Activated CD4-positive, alpha-beta T cell treated with anti-CD3 and anti-CD28 coated beads, Interleukin-2, amount 10 ng/mL, durations not matched to agents 7 days and 5 days (primary cell): ENCODE results near the gene DENND2D. TPM values are rescaled to one million over a fixed set of nuclear protein-coding genes. Genes with fewer than 3 reads are reported as not detected.

Experiments
- CTCF ChIA-PET: fragments of 350-600 bp; sonication (Branson Sonifier 250); formaldehyde crosslinking; loops from one replicate; lab custom pipeline; 2021; ENCODE audit warnings: antibody characterized with exemption; lab: Charles Lee
- POLR2A ChIA-PET: fragments of 350-600 bp; sonication (Branson Sonifier 250); formaldehyde crosslinking; loops from one replicate; lab custom pipeline; 2021; ENCODE audit warnings: antibody characterized with exemption; lab: Charles Lee
- DNase-seq: peaks from one replicate; pipeline ENCODE4 v3.0.0-alpha.2; 2020
- H3K27ac Mint-ChIP-seq: one replicate; pipeline ENCODE4 v1.8.0; 2021; ENCODE audit warnings: mild to moderate bottlenecking, moderate library complexity, mixed read lengths
- H3K27me3 Mint-ChIP-seq: one replicate; pipeline ENCODE4 v1.8.0; 2021; ENCODE audit warnings: mixed read lengths
- H3K36me3 Mint-ChIP-seq: one replicate; pipeline ENCODE4 v1.8.0; 2021; ENCODE audit warnings: low read depth, mixed read lengths
- H3K4me1 Mint-ChIP-seq: one replicate; pipeline ENCODE4 v1.8.0; 2021; ENCODE audit warnings: mixed read lengths
- H3K4me3 Mint-ChIP-seq: one replicate; pipeline ENCODE4 v1.8.0; 2021; ENCODE audit warnings: mild to moderate bottlenecking, moderate library complexity, mixed read lengths
- H3K9me3 Mint-ChIP-seq: one replicate; pipeline ENCODE4 v1.8.0; 2021; ENCODE audit warnings: mixed read lengths
- total RNA-seq, 2 experiments: library from RNA; stranded (reverse); gene quantifications; one replicate each; pipeline ENCODE4 v1.2.3, GENCODE V29; 2021

Gene DENND2D
- total RNA-seq, 2 experiments from 2014 or later, result 329 to 349 TPM

DNA sequence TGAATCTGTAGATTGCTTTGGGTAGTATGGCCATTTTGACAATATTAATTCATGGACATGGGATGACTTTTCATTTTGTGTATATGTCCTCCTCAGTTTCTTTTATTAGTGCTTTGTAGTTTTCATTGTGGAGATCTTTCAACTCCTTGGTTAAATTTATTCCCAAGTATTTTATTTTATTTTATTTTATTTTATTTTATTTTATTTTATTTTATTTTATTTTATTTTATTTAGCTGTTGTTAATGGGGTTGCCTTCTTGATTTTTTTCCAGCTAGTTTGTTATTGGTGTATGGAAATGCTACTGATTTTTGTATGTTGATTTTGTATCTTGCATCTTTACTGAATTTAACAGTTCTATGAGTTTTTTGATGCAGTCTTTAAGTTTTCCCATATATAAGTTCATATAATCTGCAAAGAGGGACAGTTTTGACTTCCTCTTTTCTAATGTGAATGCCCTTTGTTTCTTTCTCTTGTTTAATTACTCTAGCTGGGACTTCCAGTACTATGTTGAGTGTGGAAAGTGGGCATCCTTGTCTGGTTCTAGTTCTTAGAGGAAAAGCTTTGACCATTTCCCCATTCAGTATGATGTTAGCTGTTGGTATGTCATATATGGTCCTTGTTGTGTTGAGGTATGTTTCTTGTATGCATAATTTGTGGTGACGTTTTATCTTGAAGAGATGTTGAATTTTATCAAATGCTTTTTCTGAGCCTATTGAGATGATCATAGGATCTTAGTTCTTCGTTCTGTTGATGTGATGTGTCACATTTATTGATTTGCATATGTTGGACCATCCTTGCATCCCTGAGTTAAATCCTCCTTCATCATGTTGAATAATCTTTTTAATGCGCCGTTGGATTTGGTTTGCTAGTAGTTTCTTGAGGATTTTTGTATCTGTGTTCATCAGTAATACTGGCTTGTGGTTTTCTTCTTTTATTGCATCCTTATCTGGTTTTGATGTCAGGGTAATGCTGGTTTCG is 46.1 kb downstream of the DENND2D start:
- DNase-seq, result no peak
- Mint-ChIP-seq H3K9me3 (no peaks in the 10 kb centered on the region), H3K4me1 (peaks cover 57% of the 10 kb centered on the region), H3K4me3 (no peak overlapping the region), H3K27ac (no peak overlapping the region), H3K27me3 (no peaks in the 10 kb centered on the region), H3K36me3 (peaks cover 76% of the 10 kb centered on the region)
- ChIA-PET CTCF (interaction anchor here (0.6 to 1.1 kb wide), 4 partner anchors 11 to 1680 kb away, joined by 3 to 5 read pairs (median 3); no protein-coding TSS in a partner anchor), POLR2A (no interaction called here)

GRCh38 chr1:111151838-111152237 is 48.6 kb downstream of the DENND2D start:
- peaks cover 82% of the 10 kb centered on the region for H3K36me3 Mint-ChIP-seq
- H3K4me1 Mint-ChIP-seq, result peaks cover 72% of the 10 kb centered on the region
- POLR2A ChIA-PET, result no interaction called here
- H3K27me3 Mint-ChIP-seq, result no peaks in the 10 kb centered on the region
- no peaks in the 10 kb centered on the region for H3K9me3 Mint-ChIP-seq
- CTCF ChIA-PET, result interaction anchor here (2.3 kb wide), 1 partner anchor 12 kb away, joined by 6 read pairs; the partner anchor contains the start of genes CEPT1 and DRAM2
- H3K4me3 Mint-ChIP-seq, result no peak overlapping the region
- no peak for DNase-seq
- no peak overlapping the region for H3K27ac Mint-ChIP-seq

GRCh38 chr1:111148376-111148881 is 52.0 kb downstream of the DENND2D start:
- DNase-seq, result no peak
- Mint-ChIP-seq H3K9me3 (no peaks in the 10 kb centered on the region), H3K4me3 (no peak overlapping the region), H3K27me3 (no peaks in the 10 kb centered on the region), H3K27ac (no peak overlapping the region), H3K36me3 (peaks cover 66% of the 10 kb centered on the region), H3K4me1 (peaks cover 71% of the 10 kb centered on the region)
- ChIA-PET POLR2A (no interaction called here), CTCF (no interaction called here)

DNA sequence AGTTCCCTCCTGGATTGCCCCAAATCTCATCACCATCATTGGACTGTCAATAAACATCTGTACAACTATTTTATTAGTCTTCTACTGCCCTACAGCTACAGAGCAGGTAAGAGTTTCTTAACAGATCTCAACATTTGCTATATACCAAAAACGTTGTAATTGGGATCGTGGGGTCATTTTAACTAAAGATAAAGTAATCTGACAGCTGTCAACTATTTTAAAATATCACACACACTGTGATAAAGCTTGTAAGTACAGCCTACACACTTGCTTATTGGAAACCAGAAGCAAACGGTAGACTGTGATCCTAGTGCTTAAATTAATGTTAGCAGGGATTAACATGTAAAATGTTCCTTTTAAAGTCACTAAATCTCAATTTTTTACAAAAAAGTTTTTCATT is 52.5 kb downstream of the DENND2D start:
- no peak for DNase-seq
- ChIA-PET POLR2A (no interaction called here), CTCF (no interaction called here)
- no peak overlapping the region for H3K4me3 Mint-ChIP-seq
- peaks cover 62% of the 10 kb centered on the region for H3K36me3 Mint-ChIP-seq
- H3K9me3 Mint-ChIP-seq, result no peaks in the 10 kb centered on the region
- no peaks in the 10 kb centered on the region for H3K27me3 Mint-ChIP-seq
- no peak overlapping the region for H3K27ac Mint-ChIP-seq
- peaks cover 70% of the 10 kb centered on the region for H3K4me1 Mint-ChIP-seq

GRCh38 chr1:111145963-111146768 is 54.3 kb downstream of the DENND2D start:
- no peak overlapping the region for H3K27ac Mint-ChIP-seq
- H3K9me3 Mint-ChIP-seq, result no peaks in the 10 kb centered on the region
- ChIA-PET CTCF (interaction anchor here (0.6 kb wide), 1 partner anchor 304 kb away, joined by 3 read pairs; no protein-coding TSS in a partner anchor), POLR2A (no interaction called here)
- H3K36me3 Mint-ChIP-seq, result peaks cover 46% of the 10 kb centered on the region
- no peaks in the 10 kb centered on the region for H3K27me3 Mint-ChIP-seq
- H3K4me1 Mint-ChIP-seq, result peaks cover 67% of the 10 kb centered on the region
- no peak overlapping the region for H3K4me3 Mint-ChIP-seq
- no peak for DNase-seq

DNA sequence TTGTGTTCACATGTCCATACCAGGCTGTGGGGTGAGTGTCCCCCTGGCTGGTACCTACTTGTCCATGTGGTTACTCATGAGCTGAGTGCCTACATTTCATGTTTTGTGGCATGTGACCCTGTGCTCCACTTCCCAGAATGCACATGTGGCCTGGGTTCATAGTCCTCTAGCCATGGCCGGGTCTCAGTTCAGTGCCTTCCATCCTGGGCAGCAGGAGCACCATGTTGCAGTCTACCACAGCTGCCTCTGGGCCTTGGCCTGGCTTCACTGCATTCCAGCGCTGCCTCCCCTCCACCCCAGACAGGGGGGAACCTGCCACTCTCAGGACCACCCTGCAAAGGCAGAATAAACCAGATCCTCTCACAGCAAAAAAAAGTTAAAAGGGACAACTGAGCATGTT is 54.9 kb downstream of the DENND2D start:
- CTCF ChIA-PET, result no interaction called here
- POLR2A ChIA-PET, result no interaction called here
- peaks cover 41% of the 10 kb centered on the region for H3K36me3 Mint-ChIP-seq
- no peak overlapping the region for H3K27ac Mint-ChIP-seq
- H3K9me3 Mint-ChIP-seq, result no peaks in the 10 kb centered on the region
- H3K4me1 Mint-ChIP-seq, result peaks cover 71% of the 10 kb centered on the region
- no peak for DNase-seq
- H3K4me3 Mint-ChIP-seq, result no peak overlapping the region
- no peaks in the 10 kb centered on the region for H3K27me3 Mint-ChIP-seq

- Mint-ChIP-seq H3K4me1 (peaks cover 58% of the 10 kb centered on the region), H3K9me3 (no peaks in the 10 kb centered on the region), H3K27ac (no peak overlapping the region), H3K36me3 (peaks cover 24% of the 10 kb centered on the region), H3K4me3 (no peak overlapping the region), H3K27me3 (no peaks in the 10 kb centered on the region)
- ChIA-PET CTCF (interaction anchor here (1.4 to 1.5 kb wide), 2 partner anchors 54 to 77 kb away, joined by 3 to 4 read pairs; no protein-coding TSS in a partner anchor), POLR2A (no interaction called here)
- no peak for DNase-seq
Measured at GRCh38 chr1:111142356-111142975, 58.0 kb downstream of the DENND2D start.

DNA sequence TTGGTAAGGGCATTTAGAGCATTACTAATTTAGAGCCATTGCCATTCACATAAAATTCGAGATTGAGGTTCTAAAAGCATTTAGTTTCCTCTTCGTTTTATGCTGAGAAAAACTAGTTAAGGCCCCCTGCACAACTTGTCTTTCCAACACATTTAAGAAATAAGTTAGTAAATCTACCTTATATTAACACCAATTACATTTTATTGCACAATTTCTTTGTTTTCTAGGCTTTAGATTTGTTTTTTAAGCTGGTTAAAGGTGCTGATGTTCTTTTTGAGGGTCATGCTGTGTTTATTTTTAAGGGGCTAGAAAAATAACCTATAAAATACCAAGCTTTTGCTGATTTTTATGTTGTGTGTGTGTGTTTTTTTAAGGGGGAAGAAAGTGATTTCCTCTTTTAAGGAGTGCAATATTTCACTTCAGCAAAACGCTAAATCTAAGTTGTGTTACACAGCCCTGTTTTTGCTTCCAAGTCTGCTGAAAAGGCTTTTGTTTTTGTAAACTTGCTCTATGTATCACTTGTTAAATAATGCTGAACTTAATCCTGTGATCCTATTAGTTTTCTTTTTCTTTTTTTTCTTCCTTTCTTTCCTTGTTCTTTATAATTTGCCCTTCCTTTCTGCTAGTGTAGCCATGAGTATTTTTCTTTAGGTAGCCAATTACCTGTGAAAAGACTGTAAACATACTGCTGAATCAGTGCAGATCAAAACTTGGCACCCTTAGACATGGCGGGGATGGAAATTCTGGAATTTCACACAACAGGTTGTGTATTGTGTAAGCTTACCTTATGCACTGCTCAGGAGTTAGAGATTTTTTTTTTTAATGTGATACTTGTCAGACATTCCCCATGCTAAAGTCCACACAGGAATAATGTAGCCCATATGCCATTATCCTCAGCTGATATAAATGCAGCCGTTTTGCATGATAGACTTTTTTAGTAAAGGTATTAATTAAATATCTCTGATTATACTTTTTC is 58.9 kb downstream of the DENND2D start:
- no peaks in the 10 kb centered on the region for H3K9me3 Mint-ChIP-seq
- H3K4me3 Mint-ChIP-seq, result peak overlapping the region; percentile 93
- CTCF ChIA-PET, result interaction anchor here (1.5 kb wide), 1 partner anchor 77 kb away, joined by 4 read pairs; no protein-coding TSS in a partner anchor
- POLR2A ChIA-PET, result no interaction called here
- H3K27ac Mint-ChIP-seq, result peak overlapping the region; percentile 63
- no peaks in the 10 kb centered on the region for H3K27me3 Mint-ChIP-seq
- peaks cover 52% of the 10 kb centered on the region for H3K4me1 Mint-ChIP-seq
- DNase-seq, result no peak
- peaks cover 29% of the 10 kb centered on the region for H3K36me3 Mint-ChIP-seq

GRCh38 chr1:111140680-111140967 is 59.8 kb downstream of the DENND2D start:
- H3K4me3 Mint-ChIP-seq, result peak overlapping the region; percentile 93
- H3K27me3 Mint-ChIP-seq, result no peaks in the 10 kb centered on the region
- peaks cover 28% of the 10 kb centered on the region for H3K36me3 Mint-ChIP-seq
- peaks cover 46% of the 10 kb centered on the region for H3K4me1 Mint-ChIP-seq
- CTCF ChIA-PET, result interaction anchor here (1.9 kb wide), 1 partner anchor 10 kb away, joined by 6 read pairs; no protein-coding TSS in a partner anchor
- POLR2A ChIA-PET, result interaction anchor here (0.6 kb wide), 1 partner anchor 616 kb away, joined by 4 read pairs; no protein-coding TSS in a partner anchor
- H3K9me3 Mint-ChIP-seq, result no peaks in the 10 kb centered on the region
- H3K27ac Mint-ChIP-seq, result peak overlapping the region; percentile 63
- DNase-seq, result no peak

DNA sequence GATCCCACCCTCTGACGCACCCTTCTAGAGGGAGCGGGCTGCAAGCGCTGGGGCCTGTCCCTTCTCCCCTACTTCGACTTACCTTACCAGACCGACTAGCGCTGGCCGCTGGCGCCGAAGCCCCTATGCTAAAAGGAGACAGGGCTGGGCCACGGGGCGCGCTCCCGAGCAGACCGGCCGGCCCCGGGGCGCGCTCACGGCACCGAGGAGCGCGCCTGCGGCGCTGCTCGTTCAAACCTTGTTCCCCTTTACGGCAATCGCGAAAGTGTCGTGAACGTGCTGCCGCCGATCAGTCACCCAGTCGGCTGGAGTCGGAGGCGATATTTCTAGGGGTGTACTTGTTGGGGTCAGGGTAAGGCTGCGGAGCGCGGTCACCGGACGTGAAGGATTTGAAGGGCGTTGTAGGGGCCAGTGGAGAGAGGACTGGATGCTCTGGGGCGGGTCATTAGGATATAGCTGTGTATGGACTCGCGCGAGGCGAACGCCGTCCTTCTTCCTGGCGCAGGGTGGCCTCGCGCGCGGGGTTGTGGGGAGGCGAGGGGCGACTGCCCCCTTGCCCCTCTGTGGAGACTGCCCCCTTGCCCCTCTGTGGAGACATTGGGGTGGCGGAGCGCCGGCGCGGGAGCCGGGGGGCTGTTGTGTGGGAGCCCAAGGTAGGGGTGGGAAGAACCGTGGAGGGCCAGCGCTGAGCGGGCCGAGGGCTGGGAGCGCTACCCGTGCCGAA is 60.3 kb downstream of the DENND2D start, which contains the start of the genes CEPT1 and DRAM2:
Gene CEPT1, plus strand, starts transcription at position 268 of the 724 bp plus-strand sequence. CDS start 7,492 bp downstream, outside the sequence.
Gene DRAM2, minus strand, starts transcription at position 138 of the 724 bp plus-strand sequence. CDS start 8,539 bp downstream, outside the sequence.
- DNase-seq, result peak; percentile 95
- H3K4me1 Mint-ChIP-seq, result peaks cover 49% of the 10 kb centered on the region
- H3K9me3 Mint-ChIP-seq, result no peaks in the 10 kb centered on the region
- peaks cover 31% of the 10 kb centered on the region for H3K36me3 Mint-ChIP-seq
- no peaks in the 10 kb centered on the region for H3K27me3 Mint-ChIP-seq
- ChIA-PET POLR2A (interaction anchor here (0.6 kb wide), 1 partner anchor 617 kb away, joined by 4 read pairs; no protein-coding TSS in a partner anchor), CTCF (interaction anchor here (1.9 kb wide), 1 partner anchor 11 kb away, joined by 6 read pairs; no protein-coding TSS in a partner anchor)
- peak within 1 kb of the TSS; percentile 93 for H3K4me3 Mint-ChIP-seq
- peak within 1 kb of the TSS; percentile 91 for H3K27ac Mint-ChIP-seq
